CD4-positive, alpha-beta T cell treated with Interleukin-1 beta for 1 hour (primary cell): ENCODE measurements around the gene MYOD1.
A peak's percentile ranks its signal among the peaks of the same experiment; 100 is the strongest.

Experiments
- DNase-seq, 2 donors: peaks; one replicate each; pipeline ENCODE4 v3.0.0-alpha.2; 2020 to 2022

Gene MYOD1

DNA sequence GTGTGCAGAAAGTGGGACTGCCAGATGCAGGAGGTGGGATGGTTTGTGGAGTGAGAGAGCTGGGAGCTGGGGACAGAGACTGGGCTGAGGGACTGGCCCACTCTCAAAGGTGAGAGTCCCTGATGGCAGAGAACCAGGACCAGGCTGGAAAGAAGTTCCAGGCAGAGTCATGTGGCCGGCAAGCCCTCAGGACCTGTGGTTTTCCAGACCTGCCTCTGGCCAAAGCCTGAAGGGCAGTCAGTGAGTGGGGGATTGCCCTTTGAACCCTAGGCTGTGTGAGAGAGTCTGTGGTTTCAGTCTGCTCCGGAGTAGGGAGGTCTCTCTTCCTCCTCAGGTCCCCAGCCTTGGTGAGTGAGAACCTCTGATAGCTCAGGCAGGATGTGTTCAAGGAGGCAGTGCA, 32.2 kb downstream of the MYOD1 start:
- no peak for DNase-seq

DNA sequence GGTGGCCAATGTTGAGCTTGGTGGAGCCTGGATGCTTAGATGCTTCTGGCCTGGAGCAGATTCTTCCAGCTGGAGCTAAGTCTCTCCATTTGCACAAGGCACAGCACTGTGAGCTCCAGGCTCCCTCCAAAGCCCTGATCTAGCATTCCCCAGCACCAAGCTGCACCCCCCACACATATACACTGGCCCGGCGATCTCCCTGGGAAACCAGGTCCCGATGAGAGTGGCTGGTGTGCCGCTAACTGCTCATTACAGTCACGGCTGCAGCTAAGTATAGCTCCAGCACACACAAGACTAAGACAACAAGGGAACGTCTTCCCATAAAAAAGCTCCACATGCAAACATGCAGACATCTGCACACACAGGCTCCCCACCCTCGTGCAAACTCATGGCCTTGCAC, 32.8 kb downstream of the MYOD1 start:
- no peak for DNase-seq

DNA sequence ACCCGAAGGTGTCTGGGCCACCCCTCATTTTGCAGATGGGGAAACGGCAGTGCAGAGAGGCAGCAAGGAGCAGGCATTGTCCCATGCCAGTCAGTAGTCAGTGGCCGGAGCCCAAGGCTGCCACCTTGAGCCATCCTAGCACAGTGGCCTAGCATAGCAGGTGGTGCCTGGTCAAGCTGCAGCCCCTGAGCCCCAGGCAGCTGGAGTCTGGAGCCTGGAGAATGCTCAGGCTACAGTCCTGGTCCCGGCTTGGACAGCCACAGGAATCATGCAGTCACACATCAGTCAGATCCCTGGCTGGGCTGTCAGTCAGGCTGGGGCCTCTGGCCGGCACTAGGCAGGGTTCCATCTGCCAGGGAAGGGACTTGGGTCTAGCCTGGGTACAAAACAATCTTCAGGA, 33.8 kb downstream of the MYOD1 start:
- no peak for DNase-seq

DNA sequence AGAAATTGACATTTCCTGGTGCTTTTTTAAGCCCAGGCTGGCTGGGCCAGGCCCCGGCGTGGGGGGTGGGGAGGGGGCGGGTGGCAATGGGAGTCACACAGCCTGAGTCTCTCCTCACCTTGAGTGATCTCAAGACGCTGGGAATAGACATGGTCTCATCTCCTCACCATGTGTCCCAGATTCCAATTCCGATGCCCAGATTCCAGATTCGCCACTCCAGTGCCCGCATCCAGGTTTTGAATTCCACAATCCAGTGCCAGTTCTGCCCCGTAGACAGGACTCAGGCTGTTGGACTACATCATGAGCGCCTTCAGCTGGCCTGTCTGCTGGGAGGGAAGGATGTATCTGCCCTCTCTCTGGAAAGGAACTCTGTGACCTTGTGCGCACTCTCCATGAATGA, 34.3 kb downstream of the MYOD1 start:
- no peak for DNase-seq

DNA sequence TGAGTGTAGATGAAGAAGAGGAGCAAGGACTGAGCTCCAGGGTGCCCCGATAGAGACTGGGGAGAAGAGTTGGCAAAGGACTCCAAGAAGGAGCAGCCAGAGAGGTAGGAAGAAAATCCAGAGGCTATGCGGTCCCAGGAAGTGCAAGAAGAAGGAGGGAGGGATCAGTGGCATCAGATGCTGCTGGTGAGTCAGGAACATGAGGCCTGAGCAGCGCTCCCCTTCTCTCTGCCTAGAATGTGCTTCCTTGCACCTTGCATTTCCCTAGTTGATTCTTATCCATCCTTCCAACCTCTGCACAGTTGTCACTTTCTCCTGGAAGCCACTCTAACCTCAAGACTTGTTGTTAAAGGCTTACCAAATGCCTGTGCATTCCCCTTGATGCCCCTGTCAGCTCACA, 36.5 kb downstream of the MYOD1 start:
- DNase-seq, result no peak

DNA sequence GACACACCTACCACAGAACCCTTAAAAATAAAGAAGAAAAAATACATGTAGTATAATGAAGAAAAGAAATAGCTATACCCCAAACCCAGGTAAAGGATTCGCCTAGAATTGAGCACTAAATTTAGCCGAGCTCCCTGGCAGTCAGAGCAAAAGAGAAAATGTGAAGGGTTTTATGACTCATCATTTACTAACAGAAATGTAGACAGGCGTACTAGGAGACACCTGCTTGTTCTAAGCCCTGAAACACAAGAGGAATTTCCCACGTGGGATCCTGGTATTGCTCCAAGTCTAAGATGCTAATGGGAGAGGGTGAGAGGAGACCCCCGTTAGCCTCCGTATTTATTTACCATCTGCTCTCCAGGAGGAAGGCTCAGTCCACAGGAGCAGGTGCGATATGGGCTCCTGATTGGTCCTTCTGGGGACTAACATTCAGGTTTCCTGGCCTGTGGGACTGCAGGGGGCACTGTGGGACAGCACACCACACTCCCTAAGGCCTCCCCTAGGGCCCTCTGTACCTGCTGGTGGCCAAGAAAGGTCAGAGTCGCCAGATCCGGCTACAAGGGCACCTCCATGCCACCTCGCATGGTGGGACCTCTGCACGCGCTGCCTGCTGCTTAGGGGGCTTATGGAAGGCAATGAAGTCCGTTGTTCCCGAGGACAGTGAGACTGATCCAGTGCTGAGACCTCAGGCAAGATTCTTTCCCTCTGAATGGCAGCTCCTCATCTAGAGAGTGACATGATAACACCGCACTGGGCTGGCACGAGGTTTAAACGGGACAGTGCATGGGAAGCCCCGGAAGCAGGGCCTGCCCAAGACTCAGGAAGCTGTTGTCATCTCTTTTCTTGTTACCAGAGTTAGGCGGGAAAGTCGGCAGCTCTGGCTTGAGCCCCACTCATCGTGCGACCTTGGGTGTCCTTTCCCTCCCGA, 41.0 kb downstream of the MYOD1 start:
- peak in 1 of 2 donors; percentile 6 for DNase-seq

DNA sequence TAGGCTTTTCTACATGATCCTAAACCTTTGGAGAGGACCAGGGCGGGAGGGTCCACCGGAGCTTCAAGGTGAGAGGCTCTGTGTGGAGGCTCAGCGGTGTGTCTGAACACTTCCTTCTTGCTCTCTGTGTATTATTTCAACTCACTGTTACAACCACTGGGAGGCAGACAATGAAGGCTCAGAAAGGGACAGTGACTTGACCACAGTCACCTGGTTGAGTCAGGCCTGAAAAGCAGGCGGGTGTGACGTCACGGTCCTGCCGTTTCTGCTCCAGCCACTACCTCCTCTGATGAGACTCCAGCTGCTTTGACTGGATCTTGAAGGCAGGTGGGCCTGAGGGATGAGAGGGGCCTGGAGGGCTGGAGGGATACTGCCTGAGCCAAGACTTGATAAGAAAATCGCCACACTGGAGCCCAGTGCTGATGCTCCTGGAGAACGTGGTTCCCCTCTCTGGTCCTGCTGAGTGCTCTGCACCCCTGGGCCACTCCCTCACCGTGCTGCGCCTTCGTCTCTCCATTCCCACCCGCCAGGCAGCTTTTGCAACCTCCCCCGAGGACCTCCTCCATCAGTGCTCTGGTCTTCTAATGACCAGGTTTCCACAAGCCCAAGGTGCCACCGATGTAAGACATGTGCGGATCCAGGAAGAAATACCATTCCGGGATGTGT, 43.1 kb downstream of the MYOD1 start:
- no peak for DNase-seq

DNA sequence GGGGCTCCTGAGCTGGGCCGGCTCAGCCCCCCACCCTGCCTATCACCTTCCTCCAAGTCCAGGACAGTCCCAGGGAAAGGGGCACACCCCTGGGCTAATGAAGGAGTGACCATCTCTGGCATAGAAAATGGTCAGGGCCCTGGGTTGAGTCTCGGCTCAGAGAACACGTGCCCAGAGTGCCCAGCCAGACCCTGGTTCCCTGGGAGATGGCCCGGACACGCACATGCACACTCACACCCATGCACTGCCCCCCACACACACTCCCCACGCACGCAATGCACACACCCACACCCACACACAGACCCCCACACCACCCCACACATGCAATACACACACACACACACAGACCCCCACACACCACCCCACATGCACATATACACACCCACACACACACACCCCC, 43.9 kb downstream of the MYOD1 start:
- no peak for DNase-seq

DNA sequence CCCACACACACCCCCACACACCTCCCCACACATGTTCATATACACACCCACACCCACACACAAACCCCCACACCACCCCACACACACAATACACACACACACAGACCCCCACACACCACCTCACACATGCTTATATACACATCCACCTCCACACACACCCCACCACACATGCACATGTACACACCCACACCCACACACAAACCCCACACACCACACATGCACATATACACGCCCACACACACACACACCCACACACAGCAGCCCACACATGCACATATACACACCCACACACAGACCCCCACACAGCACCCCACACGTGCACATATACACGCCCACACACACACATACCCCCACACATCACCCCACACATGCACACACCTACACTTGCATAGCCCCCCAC, 44.3 kb downstream of the MYOD1 start:
- DNase-seq, result no peak

DNA sequence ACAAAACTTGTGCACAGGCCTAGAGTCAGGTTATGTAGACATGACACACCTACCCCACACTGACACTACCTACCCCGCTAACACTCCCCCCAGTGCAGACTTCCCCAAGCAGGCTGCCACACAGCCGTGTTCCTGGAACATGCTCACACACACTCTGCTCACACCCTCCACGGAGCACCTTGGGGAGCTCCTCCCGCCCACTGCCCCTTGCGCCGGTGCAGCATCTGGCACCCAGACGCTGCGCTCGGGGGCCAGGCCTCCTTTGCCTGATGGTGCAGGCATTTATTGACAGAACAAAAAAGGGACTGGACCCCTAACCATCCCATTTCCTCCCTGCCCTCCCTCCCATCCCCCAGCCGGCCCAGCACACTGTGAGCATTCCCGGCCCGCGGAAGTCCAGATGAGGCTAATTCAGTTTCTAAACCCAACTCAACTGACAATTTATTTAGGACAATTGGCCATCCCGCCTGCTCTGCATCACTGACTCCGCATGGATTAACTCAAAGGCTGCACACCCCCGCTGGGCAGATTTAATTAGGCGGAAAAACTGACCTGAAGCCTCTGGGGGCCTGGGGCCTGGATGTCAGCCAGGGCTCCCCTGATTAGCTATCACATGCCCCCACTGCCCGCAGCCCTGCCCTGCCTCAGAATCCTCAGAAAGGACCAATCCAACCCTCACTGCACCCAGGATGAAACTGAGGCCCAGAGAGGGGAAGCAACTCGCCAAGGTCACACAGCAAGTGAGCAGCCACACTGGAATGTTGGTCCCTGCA, 45.3 kb downstream of the MYOD1 start:
- no peak for DNase-seq

DNA sequence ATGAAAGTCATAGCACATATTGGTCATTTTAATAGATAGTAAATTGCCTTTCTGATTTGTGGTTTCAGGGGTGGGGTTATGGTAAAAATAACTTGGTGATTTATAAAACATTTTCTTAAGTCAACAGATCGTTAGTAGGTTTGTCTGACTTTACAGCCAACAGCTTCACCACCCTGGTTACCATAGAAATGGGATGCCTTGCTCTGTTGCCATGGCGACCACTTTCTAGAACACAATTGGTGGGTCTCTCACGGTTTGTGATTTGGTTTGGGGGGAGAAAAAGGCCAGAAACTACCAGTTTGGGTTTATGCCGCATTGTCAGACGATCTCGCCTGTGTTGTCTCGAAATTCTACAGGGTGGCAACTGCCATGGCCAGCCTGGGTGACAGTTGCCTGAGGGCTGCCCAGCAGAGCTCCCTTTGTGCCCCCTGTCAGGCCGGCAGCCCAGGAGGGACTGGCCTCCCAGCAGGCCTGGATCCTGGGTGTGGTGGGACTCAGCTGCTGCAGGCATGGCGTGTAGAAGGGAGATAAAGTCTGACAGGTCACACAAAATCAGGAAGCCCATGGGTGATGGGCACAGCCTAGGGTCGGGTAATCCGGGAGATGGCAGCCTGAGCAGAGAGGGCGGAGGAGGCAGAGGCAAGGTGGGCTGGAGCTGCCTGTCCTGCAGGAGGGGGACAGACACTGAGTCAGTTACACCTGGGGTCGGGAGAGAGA, 46.1 kb downstream of the MYOD1 start:
- DNase-seq, result no peak

DNA sequence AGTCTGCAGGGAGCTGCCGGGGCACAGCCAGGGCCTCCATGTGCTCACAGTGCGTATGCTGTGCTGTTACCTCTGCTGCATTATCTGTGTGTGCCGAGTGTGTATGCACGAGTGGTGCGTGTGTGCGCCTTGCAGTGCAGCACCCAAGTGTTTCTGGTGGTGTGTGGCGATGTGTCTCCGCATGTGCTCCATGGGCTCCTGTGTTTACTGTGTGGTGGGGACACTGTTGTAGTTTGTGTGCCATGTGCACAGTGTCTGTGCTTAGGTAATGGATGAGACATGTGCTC, 46.6 kb downstream of the MYOD1 start:
- no peak for DNase-seq

DNA sequence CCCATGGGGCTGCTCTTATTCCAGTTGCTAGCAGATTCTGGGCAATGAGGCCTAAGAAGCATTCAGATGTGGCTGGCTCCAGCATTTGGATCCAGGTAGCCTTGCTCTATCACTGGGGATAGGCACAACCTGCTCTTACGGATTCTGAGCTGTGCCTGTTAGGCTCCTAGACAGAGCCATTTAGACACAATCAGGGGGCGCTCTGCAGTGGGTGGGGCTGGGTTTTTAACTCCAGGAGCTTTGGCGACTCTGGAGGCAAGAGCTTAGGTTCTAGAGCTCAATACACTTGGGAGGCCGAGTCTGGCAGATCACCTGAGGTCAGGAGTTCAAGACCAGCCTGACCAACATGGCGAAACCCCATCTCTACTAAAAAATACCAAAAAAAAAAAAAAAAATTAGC, 47.2 kb downstream of the MYOD1 start:
- no peak for DNase-seq

DNA sequence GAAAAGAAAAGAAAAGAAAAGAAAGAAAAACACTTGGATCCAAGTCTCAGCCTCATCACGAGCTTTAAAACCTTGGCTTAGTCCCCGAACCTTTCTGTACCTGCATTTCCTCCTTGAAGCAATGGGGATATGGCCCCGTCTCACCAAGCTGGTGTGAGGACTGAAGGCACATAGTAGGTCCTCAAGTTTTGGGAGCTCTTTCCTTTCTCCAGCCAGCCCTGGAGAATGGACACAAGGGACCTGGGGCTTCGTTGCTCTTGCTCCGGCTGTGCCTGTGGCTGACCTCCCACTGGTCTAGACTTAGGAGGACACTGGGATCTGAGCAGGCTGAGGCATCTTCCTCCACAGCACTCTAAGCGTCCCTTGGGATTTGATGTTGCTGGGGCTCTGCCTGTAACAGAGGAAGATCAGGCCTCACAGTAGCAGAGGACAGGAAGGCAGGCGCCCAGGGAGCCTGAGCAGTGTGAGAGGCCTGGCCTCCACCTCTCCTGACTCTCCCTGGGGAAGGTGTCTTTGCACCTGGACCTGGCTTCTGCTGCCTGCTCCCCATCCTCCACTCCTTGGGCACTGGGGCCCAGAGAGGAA, 48.0 kb downstream of the MYOD1 start:
- DNase-seq, result no peak

DNA sequence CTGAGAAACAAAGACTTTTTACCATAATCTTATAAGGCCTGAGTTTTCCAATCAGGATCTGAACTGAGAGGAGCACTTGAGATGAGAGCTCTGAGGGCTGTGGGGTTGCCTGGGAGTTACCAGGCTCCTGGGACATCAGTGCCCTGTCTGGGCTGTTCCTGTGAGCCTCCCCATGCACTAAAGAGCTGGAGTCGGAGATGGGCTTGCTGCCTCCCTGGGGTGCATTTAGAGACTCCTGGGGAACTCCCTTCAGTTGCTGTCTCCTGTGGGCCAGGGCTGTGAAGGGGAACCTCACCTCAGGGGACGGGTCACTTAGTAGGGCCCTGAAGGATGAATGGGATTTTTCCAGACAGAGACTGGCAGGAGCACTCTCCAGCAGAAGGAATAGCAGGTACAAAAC, 48.5 kb downstream of the MYOD1 start:
- DNase-seq, result no peak

DNA sequence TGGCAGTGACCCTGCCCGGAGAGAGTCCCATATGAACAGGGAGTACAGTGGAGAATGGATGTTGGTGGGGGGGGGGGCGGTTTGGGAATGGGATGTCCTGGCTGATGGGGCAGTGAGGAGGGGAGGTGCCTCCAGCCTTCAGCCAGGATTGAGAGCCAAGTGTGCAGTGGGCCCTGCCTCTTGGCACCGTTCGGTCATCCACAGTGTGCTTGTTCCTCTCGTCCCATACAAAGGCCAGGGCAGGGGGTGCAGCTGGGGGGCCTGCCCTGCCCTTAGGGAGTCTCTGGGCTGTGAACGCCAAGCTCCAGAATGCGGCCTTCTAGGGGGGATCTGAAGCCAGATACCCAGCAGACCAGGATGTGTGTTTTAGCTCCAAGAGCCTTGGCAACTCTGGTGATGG, 49.2 kb downstream of the MYOD1 start:
- DNase-seq, result no peak

DNA sequence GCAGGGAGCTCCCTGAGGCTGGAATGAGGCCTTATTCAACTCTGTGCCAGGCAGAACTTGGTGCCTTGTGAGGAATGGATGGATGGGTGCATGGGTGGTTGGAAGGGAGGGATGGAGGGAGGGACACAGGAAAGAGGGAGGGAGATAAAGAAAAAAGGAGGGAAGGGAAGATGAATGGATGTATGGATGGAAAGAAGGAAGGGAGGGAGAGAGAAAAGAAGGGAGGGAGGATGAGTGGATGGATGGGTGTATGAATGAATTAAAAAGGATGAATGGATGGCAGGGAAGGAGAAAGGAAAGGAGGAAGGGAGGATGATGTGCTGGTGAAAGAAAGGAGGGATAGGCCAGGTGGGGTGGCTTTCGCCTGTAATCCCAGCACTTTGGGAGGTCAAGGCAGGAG, 49.8 kb downstream of the MYOD1 start:
- DNase-seq, result no peak

DNA sequence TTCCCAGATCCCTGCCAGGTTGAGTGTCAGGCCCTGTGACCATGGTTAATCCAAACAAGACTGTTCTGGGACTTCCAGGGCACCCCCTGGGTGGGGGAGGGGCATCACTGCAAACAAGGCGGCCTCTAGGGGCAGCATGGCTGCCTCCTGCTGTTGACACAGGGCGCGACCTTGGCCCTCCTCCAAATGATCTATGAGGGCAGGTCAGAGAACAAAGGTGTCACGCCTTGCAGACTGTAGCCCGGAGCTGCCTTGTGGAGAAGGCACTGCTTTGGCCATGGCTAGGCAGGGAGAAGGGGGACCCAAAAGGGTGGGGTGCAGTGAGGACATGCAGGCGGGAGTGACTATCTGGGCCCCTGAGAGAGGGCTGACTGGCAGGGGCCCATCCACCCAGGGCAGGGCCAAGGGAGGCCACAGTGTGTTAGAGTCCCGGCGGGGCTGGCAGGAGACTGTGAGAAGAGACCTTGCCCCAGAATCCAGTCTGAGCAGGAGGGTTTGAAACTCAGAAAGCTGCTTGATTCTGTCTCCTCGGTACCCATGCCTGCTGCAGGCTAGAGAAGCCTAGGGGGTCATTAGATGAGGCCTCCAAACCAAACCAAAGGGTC, 50.8 kb downstream of the MYOD1 start:
- no peak for DNase-seq

DNA sequence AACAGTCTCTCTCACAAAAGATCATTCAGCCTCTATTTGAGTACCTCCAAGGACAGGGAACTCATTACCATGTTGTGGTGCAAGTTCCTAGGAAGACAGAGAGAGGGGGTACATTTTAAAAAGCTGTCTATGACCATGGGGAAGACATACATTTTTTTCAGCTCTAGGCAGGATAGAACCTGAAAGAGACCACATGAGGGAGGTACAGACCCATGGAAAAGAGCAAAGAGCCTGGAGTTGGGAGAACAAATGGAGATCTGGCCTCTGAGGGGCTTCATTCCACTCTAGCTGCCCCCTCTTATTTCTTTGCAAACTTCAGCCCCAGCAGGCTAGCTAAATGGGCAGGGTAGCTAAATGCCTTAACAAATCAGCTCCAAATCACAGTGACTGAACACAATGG, 51.5 kb downstream of the MYOD1 start:
- no peak for DNase-seq

DNA sequence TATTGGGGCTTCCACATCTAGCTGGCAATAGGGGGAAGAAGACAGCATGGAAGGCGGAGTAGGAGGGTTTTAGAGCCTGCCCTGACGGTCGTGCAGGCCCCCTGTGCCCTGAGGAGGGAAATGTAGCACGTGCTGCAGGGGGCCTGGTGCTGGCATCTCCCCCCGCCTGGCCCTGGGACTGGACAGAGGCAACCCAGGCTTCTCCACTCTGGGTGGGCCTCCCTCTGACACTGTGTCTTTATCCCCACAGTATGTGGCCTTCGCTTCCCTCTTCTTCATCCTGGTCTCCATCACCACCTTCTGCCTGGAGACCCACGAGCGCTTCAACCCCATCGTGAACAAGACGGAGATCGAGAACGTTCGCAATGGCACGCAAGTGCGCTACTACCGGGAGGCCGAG, 52.0 kb downstream of the MYOD1 start:
- DNase-seq, result no peak
